Subcutaneous adipose tissue (tissue), 4 donors: ENCODE results near the gene MTFP1. TPM values are rescaled to one million over a fixed set of nuclear protein-coding genes. Genes with fewer than 3 reads are reported as not detected.

Experiments used
- CTCF ChIP-seq: fragments of 450-650 bp; IDR thresholded peaks from one replicate; pipeline ENCODE4 v1.5.1; 2016; ENCODE audit warnings: low read depth, mild to moderate bottlenecking, control low read depth, antibody characterized with exemption, moderate library complexity
- total RNA-seq, 4 donors: library from RNA; depleted of rRNA; stranded (reverse); fragments of >200 nt; gene quantifications; one replicate each; pipeline ENCODE4 v1.1.0, GENCODE V29; 2016

The MTFP1 gene
- 10 to 100 TPM in 1 of 4 donors, 1 to 10 TPM in 3; 5.1 to 15.3 (median 8.1) TPM for total RNA-seq

GRCh38 chr22:30425616-30426387, at the start of gene MTFP1:
Gene MTFP1 (plus strand): TSS chr22:30425768. CDS start chr22:30425880, 112 bp downstream.
- TF ChIP-seq CTCF: no peak

- no peak for TF ChIP-seq CTCF
Measured at GRCh38 chr22:30380011-30380410, 45.6 kb upstream of the MTFP1 start.

GRCh38 chr22:30381264-30381663, 44.3 kb upstream of the MTFP1 start:
- no peak for TF ChIP-seq CTCF

- no peak for TF ChIP-seq CTCF
Measured at GRCh38 chr22:30382340-30382739, 43.2 kb upstream of the MTFP1 start.

- TF ChIP-seq CTCF: no peak
Measured at GRCh38 chr22:30383061-30383460, 42.5 kb upstream of the MTFP1 start.

GRCh38 chr22:30385942-30386341, 39.6 kb upstream of the MTFP1 start:
- TF ChIP-seq CTCF: no peak

GRCh38 chr22:30386608-30386959, 39.0 kb upstream of the MTFP1 start:
- TF ChIP-seq CTCF: no peak
